GM21717 (cell line): ENCODE results near the gene APPL2.
"Not testable (repeated sequence)": the region's sequence is repeated elsewhere in the genome, so short reads cannot be mapped to it uniquely, and the experiment has no call there.

ENCODE experiments used
- ATAC-seq: cut with Tn5 transposase; IDR thresholded peaks from one replicate; pipeline ENCODE4 v1.9.1; 2021; ENCODE audit warnings: mild to moderate bottlenecking, moderate library complexity; ENCODE audit not compliant: unreplicated experiment

Gene APPL2

GRCh38 chr12:105200385-105200784, 35.6 kb downstream of the APPL2 start:
- ATAC-seq: no peak

GRCh38 chr12:105198961-105199360, 37.0 kb downstream of the APPL2 start:
- no peak for ATAC-seq

- no peak for ATAC-seq
Observed at GRCh38 chr12:105196090-105196489, 39.9 kb downstream of the APPL2 start.

- no peak for ATAC-seq
Observed at GRCh38 chr12:105194947-105195346, 41.0 kb downstream of the APPL2 start.

GRCh38 chr12:105192624-105193225, 43.2 kb downstream of the APPL2 start:
- no peak for ATAC-seq

- no peak for ATAC-seq
Observed at GRCh38 chr12:105190530-105190929, 45.4 kb downstream of the APPL2 start.

GRCh38 chr12:105189293-105189692, 46.7 kb downstream of the APPL2 start:
- ATAC-seq: no peak

- ATAC-seq: not testable (repeated sequence)
Observed at GRCh38 chr12:105183976-105184375, 52.0 kb downstream of the APPL2 start.

- ATAC-seq: not testable (repeated sequence)
Observed at GRCh38 chr12:105183406-105183805, 52.6 kb downstream of the APPL2 start.

GRCh38 chr12:105179114-105179513, 56.9 kb downstream of the APPL2 start:
- ATAC-seq: not testable (repeated sequence)

- no peak for ATAC-seq
Observed at GRCh38 chr12:105177208-105177607, 58.8 kb downstream of the APPL2 start.

- no peak for ATAC-seq
Observed at GRCh38 chr12:105175397-105175990, 60.5 kb downstream of the APPL2 start.

- no peak for ATAC-seq
Observed at GRCh38 chr12:105171691-105172436, 64.1 kb downstream of the APPL2 start.

- no peak for ATAC-seq
Observed at GRCh38 chr12:105170139-105170538, 65.8 kb downstream of the APPL2 start.

- ATAC-seq: no peak
Observed at GRCh38 chr12:105168006-105168405, 68.0 kb downstream of the APPL2 start.

- ATAC-seq: no peak
Observed at GRCh38 chr12:105167346-105167745, 68.6 kb downstream of the APPL2 start.

GRCh38 chr12:105166736-105167135, 69.2 kb downstream of the APPL2 start:
- ATAC-seq: no peak

GRCh38 chr12:105164068-105164467, 71.9 kb downstream of the APPL2 start:
- ATAC-seq: no peak

GRCh38 chr12:105162174-105162573, 73.8 kb downstream of the APPL2 start:
- ATAC-seq: no peak

- no peak for ATAC-seq
Observed at GRCh38 chr12:105158876-105159275, 77.1 kb downstream of the APPL2 start.

- no peak for ATAC-seq
Observed at GRCh38 chr12:105157606-105158005, 78.4 kb downstream of the APPL2 start.

GRCh38 chr12:105156260-105156659, 79.7 kb downstream of the APPL2 start:
- no peak for ATAC-seq
